HG02763 (cell line): Measurements from ENCODE around the gene OXGR1.

ENCODE experiments used
- ATAC-seq: cut with Tn5 transposase; IDR thresholded peaks from one replicate; pipeline ENCODE4 v1.9.1; 2021; ENCODE audit warnings: mild to moderate bottlenecking, moderate library complexity; ENCODE audit not compliant: unreplicated experiment

The OXGR1 gene

GRCh38 chr13:96966415-96967102 lies 27.7 kb downstream of the OXGR1 start:
- no peak for ATAC-seq

- no peak for ATAC-seq
These were observed 30.3 kb downstream of the OXGR1 start for GRCh38 chr13:96963786-96964475.

- no peak for ATAC-seq
These were observed 33.9 kb downstream of the OXGR1 start for GRCh38 chr13:96960379-96960778.

GRCh38 chr13:96958286-96958891 lies 35.9 kb downstream of the OXGR1 start:
- no peak for ATAC-seq

GRCh38 chr13:96952595-96952994 lies 41.7 kb downstream of the OXGR1 start:
- ATAC-seq: no peak

- no peak for ATAC-seq
These were observed 46.1 kb downstream of the OXGR1 start for GRCh38 chr13:96948127-96948526.

GRCh38 chr13:96947343-96947910 lies 46.8 kb downstream of the OXGR1 start:
- ATAC-seq: no peak

- no peak for ATAC-seq
These were observed 47.5 kb downstream of the OXGR1 start for GRCh38 chr13:96946709-96947311.

- ATAC-seq: no peak
These were observed 53.3 kb downstream of the OXGR1 start for GRCh38 chr13:96940961-96941360.

- ATAC-seq: no peak
These were observed 58.4 kb downstream of the OXGR1 start for GRCh38 chr13:96935901-96936300.
